ENCODE data around the gene SPACA4. TPM values are rescaled to one million over a fixed set of nuclear protein-coding genes. Genes with fewer than 3 reads are reported as not detected.

Gene SPACA4
- total RNA-seq, 1 experiment from 2014 or later = not detected

DNA sequence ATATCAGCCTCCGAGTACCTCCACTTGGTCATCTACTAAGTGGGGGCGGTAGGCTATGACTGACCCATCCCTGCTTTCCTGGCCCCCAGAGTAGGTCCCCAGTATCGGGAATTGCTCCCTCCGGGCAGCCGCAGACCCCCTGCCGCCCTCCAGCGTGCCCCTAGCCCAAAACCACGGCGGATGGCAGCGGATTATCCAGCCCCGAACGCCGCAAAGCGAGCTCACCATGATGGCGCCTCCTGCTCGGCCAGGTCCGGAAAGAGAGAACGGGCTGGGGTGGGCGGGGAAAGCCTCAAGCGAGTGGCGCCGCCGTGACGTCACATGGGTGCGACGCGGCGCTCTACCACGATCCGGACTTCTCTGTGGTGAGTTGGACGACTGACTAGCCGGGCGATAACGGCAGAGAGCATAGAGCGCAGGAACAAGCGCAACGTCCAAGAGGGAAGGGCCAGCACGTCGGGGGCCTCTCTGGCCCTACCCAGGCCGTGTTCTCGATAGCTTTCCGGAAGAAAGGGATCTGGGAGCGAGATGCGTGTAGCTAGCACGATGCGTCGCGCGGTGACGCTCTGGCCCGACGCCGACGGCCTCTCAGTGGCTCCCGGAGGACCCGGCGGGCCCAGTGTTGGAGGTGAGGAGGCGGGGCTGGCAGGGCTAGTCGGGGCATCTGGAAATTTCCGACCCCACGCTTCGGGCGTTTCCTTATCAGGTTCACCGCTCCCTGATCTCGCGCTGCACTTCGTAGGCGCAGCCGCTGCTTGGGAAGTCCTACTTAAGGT is 12.6 kb downstream of the SPACA4 start, which contains the start of the genes RPL18 and SPHK2:
TSS of gene RPL18 (minus strand) at position 263 of the 776 bp plus-strand sequence. CDS start at position 228, 35 bp downstream.
TSS of gene SPHK2 (plus strand) at position 591 of the 776 bp plus-strand sequence. CDS start 1,009 bp downstream, outside the sequence.
- peak within 1 kb of the TSS; percentile 85 for H3K4me3 ChIP-seq (ENCODE audit: low read depth, low read length)
- peaks cover 69% of the 10 kb centered on the region for H3K36me3 Mint-ChIP-seq (ENCODE audit: insufficient read depth, unreplicated experiment)
- CTCF ChIA-PET = interaction anchor here (0.6 to 1.3 kb wide), 8 partner anchors 10 to 285 kb away, joined by 3 to 14 read pairs (median 4); partner anchors contain the start of genes SYNGR4 and TMEM143
- peak; percentile 99 for DNase-seq
- H3K9me3 ChIP-seq = no peaks in the 10 kb centered on the region
- H3K36me3 ChIP-seq (ENCODE audit: control insufficient read depth, insufficient read depth, low read length) = peaks cover 13% of the 10 kb centered on the region
- H3K4me1 Mint-ChIP-seq (ENCODE audit: low read depth, unreplicated experiment) = peaks cover 36% of the 10 kb centered on the region
- intact Hi-C loops (cut with micrococcal nuclease; ENCODE audit: unreplicated experiment) = loop anchor here (1.0 kb wide), 1 partner anchor 18 kb away; the partner anchor contains the start of gene DBP
- H3K27me3 ChIP-seq (replicated peaks; ENCODE audit: control insufficient read depth, insufficient read depth, low read length) = no peaks in the 10 kb centered on the region
- no peaks in the 10 kb centered on the region for H3K27me3 Mint-ChIP-seq (ENCODE audit: insufficient read depth, unreplicated experiment)
- H3K27ac Mint-ChIP-seq (ENCODE audit: unreplicated experiment) = peak within 1 kb of the TSS; percentile 98
- TF ChIP-seq, protein P1, sequence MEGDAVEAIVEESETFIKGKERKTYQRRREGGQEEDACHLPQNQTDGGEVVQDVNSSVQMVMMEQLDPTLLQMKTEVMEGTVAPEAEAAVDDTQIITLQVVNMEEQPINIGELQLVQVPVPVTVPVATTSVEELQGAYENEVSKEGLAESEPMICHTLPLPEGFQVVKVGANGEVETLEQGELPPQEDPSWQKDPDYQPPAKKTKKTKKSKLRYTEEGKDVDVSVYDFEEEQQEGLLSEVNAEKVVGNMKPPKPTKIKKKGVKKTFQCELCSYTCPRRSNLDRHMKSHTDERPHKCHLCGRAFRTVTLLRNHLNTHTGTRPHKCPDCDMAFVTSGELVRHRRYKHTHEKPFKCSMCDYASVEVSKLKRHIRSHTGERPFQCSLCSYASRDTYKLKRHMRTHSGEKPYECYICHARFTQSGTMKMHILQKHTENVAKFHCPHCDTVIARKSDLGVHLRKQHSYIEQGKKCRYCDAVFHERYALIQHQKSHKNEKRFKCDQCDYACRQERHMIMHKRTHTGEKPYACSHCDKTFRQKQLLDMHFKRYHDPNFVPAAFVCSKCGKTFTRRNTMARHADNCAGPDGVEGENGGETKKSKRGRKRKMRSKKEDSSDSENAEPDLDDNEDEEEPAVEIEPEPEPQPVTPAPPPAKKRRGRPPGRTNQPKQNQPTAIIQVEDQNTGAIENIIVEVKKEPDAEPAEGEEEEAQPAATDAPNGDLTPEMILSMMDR (IDR thresholded peaks at IDR 0.05; ENCODE audit: insufficient read depth in 1 of 2, low read depth in 1 of 2, low read length in 1 of 2, severe bottlenecking in 1 of 2, unreplicated experiment in 1 of 2) = no peak
- H3K4me1 ChIP-seq = peaks cover 39% of the 10 kb centered on the region
- no peaks in the 10 kb centered on the region for H3K9me3 Mint-ChIP-seq (ENCODE audit: unreplicated experiment)
- peak within 1 kb of the TSS; percentile 96 for H3K4me3 Mint-ChIP-seq (ENCODE audit: unreplicated experiment)
- POLR2A ChIA-PET = interaction anchor here (0.5 to 3.6 kb wide), 28 partner anchors 8 to 509 kb away, joined by 3 to 37 read pairs (median 6); partner anchors contain the start of genes CA11, DBP, DHDH and GYS1
- BruUV-seq (replicated peaks) = no TSS peak

DNA sequence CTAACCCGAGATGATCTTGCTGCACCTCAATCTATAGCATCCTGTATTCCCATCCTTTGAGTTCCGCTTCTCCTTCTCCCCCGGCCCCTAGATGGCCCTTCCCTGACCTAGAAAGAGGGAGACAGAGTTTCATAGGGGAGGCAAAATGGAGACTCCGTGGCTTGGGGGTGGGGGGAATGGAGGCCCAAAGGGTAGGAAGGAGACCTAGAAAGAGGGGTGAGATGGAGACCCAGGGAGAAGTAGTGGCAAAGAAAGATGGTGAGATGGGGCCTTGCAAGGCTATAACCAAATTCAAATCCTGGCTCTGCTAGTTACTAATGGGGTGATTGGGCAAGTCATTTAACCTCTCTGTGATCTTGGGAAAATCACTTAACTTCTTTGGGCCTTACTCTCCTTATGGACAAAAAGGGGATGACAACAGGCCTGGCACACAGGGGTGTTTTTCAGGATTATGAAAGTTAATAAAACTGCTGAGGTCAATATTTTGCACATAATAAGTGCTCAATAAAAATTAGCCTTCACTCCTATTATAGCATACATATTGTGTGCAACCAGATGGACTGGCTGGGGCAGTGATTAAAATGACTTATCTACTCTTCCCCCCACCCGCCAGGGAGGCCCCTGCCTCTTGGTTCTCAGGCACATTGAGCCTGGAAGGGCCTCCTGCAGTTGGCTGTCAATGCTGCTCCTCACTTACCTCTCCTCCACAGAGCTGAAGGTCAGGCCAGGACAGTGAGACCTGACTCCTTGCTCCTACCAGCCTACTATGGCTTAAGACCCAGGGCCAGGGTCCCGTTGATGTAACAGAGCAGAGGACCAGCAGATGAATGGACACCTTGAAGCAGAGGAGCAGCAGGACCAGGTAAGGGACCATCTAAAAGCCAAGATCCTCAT is 13.4 kb downstream of the SPACA4 start:
- intact Hi-C loops (cut with micrococcal nuclease; ENCODE audit: unreplicated experiment) = loop anchor here (1.0 kb wide), 1 partner anchor 17 kb away; the partner anchor contains the start of gene DBP
- Histone ChIP-seq H3K27me3 (replicated peaks; ENCODE audit: control insufficient read depth, insufficient read depth, low read length) (no peaks in the 10 kb centered on the region), H3K4me1 (peaks cover 35% of the 10 kb centered on the region), H3K9me3 (no peaks in the 10 kb centered on the region), H3K4me3 (ENCODE audit: low read depth, low read length) (peak overlapping the region; percentile 85), H3K36me3 (ENCODE audit: control insufficient read depth, insufficient read depth, low read length) (peaks cover 13% of the 10 kb centered on the region)
- TF ChIP-seq, protein P1 (IDR thresholded peaks at IDR 0.05; ENCODE audit: insufficient read depth in 1 of 2, low read depth in 1 of 2, low read length in 1 of 2, severe bottlenecking in 1 of 2, unreplicated experiment in 1 of 2) = no peak
- Mint-ChIP-seq H3K27me3 (ENCODE audit: insufficient read depth, unreplicated experiment) (no peaks in the 10 kb centered on the region), H3K27ac (ENCODE audit: unreplicated experiment) (peak overlapping the region; percentile 98), H3K4me1 (ENCODE audit: low read depth, unreplicated experiment) (peaks cover 33% of the 10 kb centered on the region), H3K36me3 (ENCODE audit: insufficient read depth, unreplicated experiment) (peaks cover 69% of the 10 kb centered on the region), H3K9me3 (ENCODE audit: unreplicated experiment) (no peaks in the 10 kb centered on the region), H3K4me3 (ENCODE audit: unreplicated experiment) (peak overlapping the region; percentile 96)
- DNase-seq = no peak
- CTCF ChIA-PET = interaction anchor here (0.6 to 1.3 kb wide), 8 partner anchors 11 to 286 kb away, joined by 3 to 14 read pairs (median 4); partner anchors contain the start of genes SYNGR4 and TMEM143
- POLR2A ChIA-PET = interaction anchor here (0.5 to 3.6 kb wide), 21 partner anchors 7 to 450 kb away, joined by 3 to 37 read pairs (median 7); partner anchors contain the start of genes CA11, DBP, DHDH and GYS1
- TSS peak; percentile 62 for BruUV-seq (replicated peaks)
